Pancreas (tissue), 10 donors: ENCODE measurements around the gene SLC10A7. TPM values are rescaled to one million over a fixed set of nuclear protein-coding genes. Genes with fewer than 3 reads are reported as not detected.
A peak's percentile ranks its signal among the peaks of the same experiment; 100 is the strongest.

Source experiments
- ATAC-seq, 4 donors: fragments of 200-7000 bp; cut with Tn5 transposase; one replicate each; pipeline versions ENCODE4 v1.8.0 to v1.9.1; 2020; ENCODE audit warnings: mild to moderate bottlenecking in 4 of 4, moderate library complexity in 4 of 4
- DNase-seq, 6 donors: peaks; one replicate each; pipeline ENCODE4 v3.0.0-alpha.2; 2020
- FAIRE-seq: peaks from 2 replicates; lab custom pipeline; 2012; peaks lifted over from hg19 to GRCh38; lab: Jason Lieb, UNC
- H3K27ac ChIP-seq, 4 donors: fragments of 200-600 bp; sonication (generic); 1 replicate in 3 of 4; 2 replicates in 1 of 4; pipeline versions ENCODE4 v1.5.0 to v1.8.0; 2020
- H3K27me3 ChIP-seq, 4 donors: fragments of 200-600 bp; one replicate each; pipeline ENCODE4 v1.8.0; 2021
- H3K36me3 ChIP-seq, 3 donors: fragments of 200-600 bp; sonication (generic) in 1 of 3; one replicate each; pipeline versions ENCODE4 v1.5.0 to v1.8.0; 2020 to 2021
- H3K4me1 ChIP-seq, 3 donors: fragments of 200-600 bp; one replicate each; pipeline ENCODE4 v1.8.0; 2021
- H3K4me3 ChIP-seq, 4 donors: fragments of 200-600 bp; sonication (generic) in 2 of 4; one replicate each; pipeline versions ENCODE4 v1.5.0 to v1.8.0; 2020 to 2021
- H3K9me3 ChIP-seq, 4 donors: fragments of 200-600 bp; one replicate each; pipeline ENCODE4 v1.8.0; 2021
- WGBS, 2 donors: extraction: QIAGEN DNeasy Blood & Tissue Kit; methylation state at CpG; one replicate each; pipeline ENCODE4 v1.1.7; 2013; 5-methylcytosine and 5-hydroxymethylcytosine counted together
- intact Hi-C, 3 donors: fragments of 100-400 bp; cut with DNase I; formaldehyde crosslinking; loops; one replicate each; pipeline versions ENCODE4 v1.11.1 to v1.14.2; 2022
- microRNA-seq, 2 donors: library from miRNA; unstranded; fragments of <30 nt; microRNA quantifications; one replicate each; pipeline versions ENCODE4 to v1.1.0, GENCODE V29; 2019 to 2020
- polyA plus RNA-seq, 2 donors: library from polyadenylated mRNA; stranded (reverse); fragments of 200-250 nt; gene quantifications; one replicate each; pipeline ENCODE4 v1.2.3, GENCODE V29; 2013
- total RNA-seq, 6 donors: library from RNA; stranded (reverse); fragmentation: NEBNext Ultra II Directional in 4 of 6; extraction: Animal tissue kit (Norgen Biotek cat#: 25700) in 4 of 6; gene quantifications; one replicate each; pipeline versions ENCODE4 v1.2.1 to v1.2.4, GENCODE V29; 2021 to 2023
- TF ChIP-seq, protein P1 (sequence below), 4 donors: fragments of 200-600 bp; sonication (generic) in 3 of 4; IDR thresholded peaks; one replicate each; pipeline versions ENCODE4 v1.5.0 to v1.8.0; 2021; ENCODE audit warnings: antibody characterized with exemption in 4 of 4
- donor health status: healthy with polysubstance abuse.
- donor health status: DM: no; HTN: no; CAD: no; lungs with moderate emphysema.
- donor health status: DM: no; HTN: no; CAD: no.
- donor health status: control.
- donor health status: control.
- donor health status: Bipolar disorder and iron deficiency.
- donor health status: DM: yes; HTN: yes; CAD: no.
- donor health status: DM: no; HTN: no; CAD: no.
- donor health status: DM: no; HTN: no; CAD: no.
- donor health status: DM: yes; HTN: yes; CAD: no.

SLC10A7 gene
- total and polyA plus RNA-seq, 8 donors: 2.1 to 11.1 (median 6.9) TPM

DNA sequence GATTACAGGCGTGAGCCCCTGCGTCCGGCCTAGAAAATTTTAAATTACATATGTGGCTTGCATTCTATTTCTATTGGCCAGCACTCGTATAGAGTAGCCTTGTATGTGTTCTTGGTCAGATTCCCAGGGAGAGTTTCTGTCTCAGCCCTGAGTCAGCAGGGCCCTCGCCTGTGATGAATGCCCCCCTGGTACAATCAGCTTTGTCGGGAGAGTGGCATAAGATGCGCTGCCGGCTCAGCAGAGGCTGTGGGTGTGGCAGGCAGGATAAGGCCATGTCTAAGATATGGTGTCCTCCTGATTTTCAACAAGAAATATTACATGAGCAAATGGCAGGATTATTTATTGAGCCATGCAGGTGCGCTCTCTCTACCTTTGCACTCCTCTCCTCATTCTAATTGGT, 309.0 kb downstream of the SLC10A7 start:
- TF ChIP-seq, protein P1, sequence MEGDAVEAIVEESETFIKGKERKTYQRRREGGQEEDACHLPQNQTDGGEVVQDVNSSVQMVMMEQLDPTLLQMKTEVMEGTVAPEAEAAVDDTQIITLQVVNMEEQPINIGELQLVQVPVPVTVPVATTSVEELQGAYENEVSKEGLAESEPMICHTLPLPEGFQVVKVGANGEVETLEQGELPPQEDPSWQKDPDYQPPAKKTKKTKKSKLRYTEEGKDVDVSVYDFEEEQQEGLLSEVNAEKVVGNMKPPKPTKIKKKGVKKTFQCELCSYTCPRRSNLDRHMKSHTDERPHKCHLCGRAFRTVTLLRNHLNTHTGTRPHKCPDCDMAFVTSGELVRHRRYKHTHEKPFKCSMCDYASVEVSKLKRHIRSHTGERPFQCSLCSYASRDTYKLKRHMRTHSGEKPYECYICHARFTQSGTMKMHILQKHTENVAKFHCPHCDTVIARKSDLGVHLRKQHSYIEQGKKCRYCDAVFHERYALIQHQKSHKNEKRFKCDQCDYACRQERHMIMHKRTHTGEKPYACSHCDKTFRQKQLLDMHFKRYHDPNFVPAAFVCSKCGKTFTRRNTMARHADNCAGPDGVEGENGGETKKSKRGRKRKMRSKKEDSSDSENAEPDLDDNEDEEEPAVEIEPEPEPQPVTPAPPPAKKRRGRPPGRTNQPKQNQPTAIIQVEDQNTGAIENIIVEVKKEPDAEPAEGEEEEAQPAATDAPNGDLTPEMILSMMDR (IDR thresholded peaks at IDR 0.05): no peak
- Histone ChIP-seq H3K27me3 (no peaks in the 10 kb centered on the region), H3K36me3 (no peaks in the 10 kb centered on the region), H3K9me3 (no peaks in the 10 kb centered on the region), H3K27ac (no peak overlapping the region), H3K4me3 (no peak overlapping the region), H3K4me1 (no peaks in the 10 kb centered on the region)
- ATAC-seq (no peak), DNase-seq (no peak), FAIRE-seq (no peak)
- intact Hi-C loops: no loop called here
- 82 to 87% methylated on average over 9 of the region's 9 CpGs for WGBS, 2 donors

DNA sequence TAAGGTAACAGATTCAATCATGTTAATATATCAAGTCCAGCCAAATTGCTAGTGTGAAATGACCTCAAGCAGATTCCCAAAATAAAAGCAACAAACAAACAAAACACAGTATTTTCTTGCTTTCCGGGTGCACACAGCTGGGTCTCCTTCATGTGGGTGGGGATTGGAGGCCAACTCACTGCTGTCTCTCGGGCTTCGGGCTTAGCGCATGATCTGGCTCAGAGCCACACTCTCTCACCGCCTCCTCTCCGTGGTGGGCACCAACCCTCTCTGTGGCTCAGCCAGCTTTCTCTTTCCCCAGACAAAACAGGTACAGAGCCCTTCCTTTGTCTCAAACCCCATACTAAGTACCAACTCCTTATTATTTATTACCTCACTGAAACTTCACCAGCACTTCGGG, 310.3 kb downstream of the SLC10A7 start:
- 67 to 69% methylated on average over 7 of the region's 7 CpGs for WGBS, 2 donors

DNA sequence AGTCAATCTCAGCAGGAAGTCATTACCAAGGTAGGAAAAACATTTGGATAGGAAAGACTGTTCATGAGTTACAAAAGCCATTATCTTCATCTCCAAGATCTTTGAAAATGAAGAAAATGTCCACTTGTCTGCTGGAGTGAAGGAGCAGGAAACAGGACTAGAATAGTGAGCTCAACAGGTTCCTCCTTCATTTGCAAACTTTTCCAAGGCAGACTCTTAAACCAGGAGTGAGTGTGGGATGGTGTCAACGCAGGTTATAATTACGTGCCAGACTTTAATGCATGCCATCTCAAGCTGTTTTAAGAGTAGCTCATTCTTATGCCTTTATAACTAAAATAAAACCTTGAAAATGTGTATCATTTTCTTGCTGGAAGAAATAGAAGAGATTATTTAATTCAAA, 310.9 kb downstream of the SLC10A7 start:
- Histone ChIP-seq H3K27ac (no peak overlapping the region), H3K9me3 (no peaks in the 10 kb centered on the region), H3K27me3 (no peaks in the 10 kb centered on the region), H3K4me1 (no peaks in the 10 kb centered on the region), H3K4me3 (no peak overlapping the region), H3K36me3 (no peaks in the 10 kb centered on the region)
- 49 to 69% methylated on average over 2 of the region's 2 CpGs for WGBS, 2 donors
- no peak for FAIRE-seq
- intact Hi-C loops: no loop called here
- no peak for ATAC-seq
- DNase-seq: no peak
- TF ChIP-seq, protein P1 (IDR thresholded peaks at IDR 0.05): no peak

More for the DNA sequence above, 310.3 kb downstream of the SLC10A7 start:
- no peak overlapping the region for H3K27ac ChIP-seq
- H3K27me3 ChIP-seq: no peaks in the 10 kb centered on the region
- no peaks in the 10 kb centered on the region for H3K4me1 ChIP-seq
- TF ChIP-seq, protein P1 (IDR thresholded peaks at IDR 0.05): no peak
- H3K4me3 ChIP-seq: no peak overlapping the region
- ATAC-seq (no peak), FAIRE-seq (no peak), DNase-seq (peak in 1 of 6 donors; percentile 24)
- no peaks in the 10 kb centered on the region for H3K36me3 ChIP-seq
- intact Hi-C loops: no loop called here
- H3K9me3 ChIP-seq: no peaks in the 10 kb centered on the region

DNA sequence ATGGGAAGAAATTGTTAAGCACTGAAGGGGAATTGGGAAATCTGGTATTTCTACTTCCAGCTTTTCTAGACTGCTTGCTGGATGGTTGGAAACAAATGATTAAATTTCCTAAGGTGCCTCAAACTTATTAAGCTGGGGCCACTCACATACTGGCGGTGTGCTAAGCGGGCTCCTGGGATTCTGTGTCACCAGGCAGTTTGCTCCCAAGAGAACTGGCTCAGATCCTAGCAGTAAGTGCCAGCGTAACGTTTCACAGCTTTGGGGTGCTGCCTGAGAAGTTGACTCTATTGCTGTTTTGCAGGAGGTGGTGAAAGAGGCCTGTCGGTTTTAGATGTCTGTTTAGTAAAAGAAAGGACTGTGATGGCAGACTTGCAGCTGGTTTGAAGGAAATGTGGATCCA, 314.3 kb downstream of the SLC10A7 start:
- no peaks in the 10 kb centered on the region for H3K4me1 ChIP-seq
- no peaks in the 10 kb centered on the region for H3K27me3 ChIP-seq
- FAIRE-seq (no peak), ATAC-seq (no peak), DNase-seq (no peak)
- TF ChIP-seq, protein P1 (IDR thresholded peaks at IDR 0.05): no peak
- no peaks in the 10 kb centered on the region for H3K36me3 ChIP-seq
- H3K9me3 ChIP-seq: no peaks in the 10 kb centered on the region
- 63 to 84% methylated on average over 5 of the region's 5 CpGs for WGBS, 2 donors
- no peak overlapping the region for H3K27ac ChIP-seq
- intact Hi-C loops: no loop called here
- H3K4me3 ChIP-seq: no peak overlapping the region

Small RNAs within 50 kb of the gene (microRNA-seq; reads per million reads assigned to microRNA genes)
- 0 reads per million in 2 donors for gene MIR7849

Other genes with a start within 250 kb of the SLC10A7 start
- gene POU4F2, start 117.0 kb upstream of the SLC10A7 start, total RNA-seq: not detected
- not detected for gene POU4F2, start 117.0 kb upstream of the SLC10A7 start, polyA plus RNA-seq